ENCODE data around the gene POLR3C.

The POLR3C gene

DNA sequence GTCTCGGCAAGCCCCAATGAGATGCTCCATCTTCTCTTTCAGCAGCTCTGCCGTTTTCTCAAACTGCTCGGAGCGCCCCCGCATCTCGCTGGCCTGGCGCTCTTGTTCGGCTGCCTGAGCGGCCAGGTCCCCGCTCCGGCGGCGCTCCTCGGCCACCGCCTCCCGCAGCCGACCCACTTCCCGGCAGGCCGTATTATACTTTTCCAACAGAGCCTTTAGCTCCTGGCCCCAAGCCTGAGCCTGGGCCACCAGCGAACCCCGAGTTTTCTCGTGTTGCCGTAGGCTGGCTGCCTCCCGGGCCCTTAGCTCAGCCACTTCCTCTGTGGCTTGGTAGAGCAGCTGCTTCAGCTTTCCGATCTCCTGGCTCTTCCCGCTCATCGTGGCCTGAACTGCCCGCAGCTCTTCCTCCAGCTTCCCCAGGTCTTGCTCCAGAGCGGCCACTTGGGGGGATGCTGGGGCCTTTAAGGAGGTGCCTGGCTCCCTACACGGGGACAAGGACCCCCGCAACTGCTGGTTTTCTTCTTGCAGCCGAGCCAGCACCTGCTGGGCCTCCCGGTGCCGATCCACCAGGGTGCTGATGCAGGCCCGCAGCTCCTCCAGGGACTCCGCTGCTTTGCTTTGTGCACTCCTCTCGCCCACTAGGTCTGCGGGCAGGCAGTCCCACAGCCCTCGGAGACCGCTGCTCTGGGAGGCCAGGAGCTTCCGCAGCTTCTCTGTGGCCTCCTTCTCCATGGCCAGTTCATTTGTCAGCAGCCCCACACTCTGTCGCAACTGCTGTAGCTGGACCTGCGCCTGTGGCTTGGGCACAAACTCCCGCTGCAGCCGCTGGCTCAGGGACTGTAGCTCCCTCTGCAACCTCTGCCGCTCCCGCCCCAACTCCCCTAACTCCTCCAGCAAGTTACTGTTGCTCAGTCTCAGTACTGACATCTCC, 48.3 kb downstream of the POLR3C start:
- DNase-seq (ENCODE audit: low spot score): peak; percentile 75

DNA sequence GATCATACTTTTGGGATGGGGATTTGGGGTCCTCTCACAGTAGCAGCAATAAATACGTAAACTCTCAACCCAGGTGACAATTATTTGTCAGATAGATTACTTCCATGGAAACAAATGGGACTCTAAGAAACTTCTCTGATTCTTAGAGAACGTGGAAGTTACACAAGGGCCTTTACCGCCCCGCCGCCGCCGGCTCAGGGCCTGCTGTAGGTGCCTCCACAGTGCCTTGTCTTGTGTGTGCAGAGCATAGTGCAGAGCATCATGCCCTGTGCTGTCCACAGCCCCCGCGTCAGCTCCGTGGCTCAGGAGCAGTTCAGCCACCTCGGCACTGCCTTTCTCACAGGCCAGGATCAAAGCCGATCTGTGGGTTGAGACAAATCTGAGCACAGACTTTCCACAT, 50.6 kb downstream of the POLR3C start:
- no peak for DNase-seq (ENCODE audit: low spot score)

DNA sequence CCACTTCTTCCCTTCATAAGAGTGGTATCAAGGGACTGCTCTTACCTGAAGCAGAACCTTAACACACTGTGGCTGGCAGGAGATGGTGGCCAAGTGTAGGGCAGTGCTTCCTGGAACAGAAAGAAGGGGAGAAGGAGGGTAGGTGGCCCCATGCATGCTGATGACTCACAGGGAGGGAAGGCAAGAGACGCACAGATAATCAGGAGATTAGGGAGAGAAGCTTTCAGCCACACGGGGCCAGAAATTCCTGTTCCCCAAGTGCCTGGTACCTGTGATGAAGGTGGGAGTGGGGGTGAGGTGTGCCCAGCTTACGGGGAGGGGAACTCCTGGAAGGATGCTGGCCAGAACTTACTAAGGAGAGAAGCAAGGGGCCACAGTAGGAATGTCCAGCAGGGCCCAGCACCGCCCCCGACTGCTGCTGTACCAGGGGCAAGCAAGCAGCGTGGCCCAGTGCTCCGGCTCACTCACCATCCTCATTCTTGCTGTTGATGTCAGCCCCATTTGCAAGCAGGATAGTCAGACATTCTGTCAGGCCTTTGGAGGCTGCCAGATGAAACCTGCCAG, 54.0 kb downstream of the POLR3C start:
- DNase-seq (ENCODE audit: low spot score): no peak

DNA sequence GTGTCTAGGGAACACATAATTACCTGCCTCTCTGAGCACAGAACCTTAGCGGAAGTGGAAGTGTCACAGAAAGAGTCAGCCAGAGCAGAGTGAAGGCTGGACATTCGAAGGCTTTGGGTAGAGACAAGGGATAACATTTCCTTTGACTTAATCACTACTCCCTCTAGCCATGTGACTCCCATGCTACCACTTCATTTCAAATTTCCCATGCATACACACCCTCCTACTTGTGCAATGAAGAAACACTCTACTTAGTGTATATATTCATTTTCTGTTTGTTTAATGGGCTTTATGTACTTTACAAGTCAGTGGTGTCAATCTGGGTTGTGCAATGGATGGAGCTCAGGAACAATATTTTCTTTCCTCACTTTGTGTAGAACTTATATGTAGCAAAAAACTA, 54.7 kb downstream of the POLR3C start:
- DNase-seq (ENCODE audit: low spot score): no peak

DNA sequence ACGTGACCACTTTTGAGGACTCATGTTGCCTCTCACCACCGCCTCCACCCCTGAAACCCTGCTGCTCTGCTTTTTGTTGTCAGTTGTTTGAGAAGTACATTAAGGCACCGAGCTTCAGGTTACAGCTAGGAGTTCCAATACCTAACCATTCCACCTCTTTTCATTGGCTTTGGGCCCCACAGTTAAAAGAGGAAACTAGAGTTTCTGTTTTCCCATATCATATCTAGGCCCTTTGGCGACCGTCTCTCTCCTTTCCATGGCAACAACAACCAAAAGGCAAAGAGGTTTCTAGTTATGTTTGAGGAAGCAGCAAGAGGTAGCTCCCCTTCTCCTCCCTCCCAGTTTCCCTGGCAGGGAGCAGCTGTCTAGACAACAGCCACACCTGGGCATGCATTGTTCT, 55.8 kb downstream of the POLR3C start:
- DNase-seq (ENCODE audit: low spot score): no peak

DNA sequence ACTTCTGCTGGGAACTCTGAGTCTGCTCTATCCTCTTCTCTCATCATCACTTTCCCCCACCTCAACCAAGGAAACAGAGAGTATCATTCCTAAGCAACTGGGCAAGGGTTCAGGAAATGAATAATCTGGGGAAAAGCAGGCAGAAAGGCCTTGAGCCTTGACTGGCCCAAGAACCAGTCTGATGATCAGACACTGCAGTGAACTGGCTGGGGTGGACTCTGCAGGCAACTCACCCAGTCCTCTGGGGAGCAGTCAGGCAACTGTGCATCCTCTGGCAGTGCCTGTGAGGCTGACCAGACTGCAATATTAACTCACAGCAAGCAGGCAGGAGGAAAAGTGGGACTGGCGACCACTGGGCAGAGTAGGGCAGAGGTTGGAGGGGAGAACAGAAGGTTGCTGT, 60.7 kb downstream of the POLR3C start:
- no peak for DNase-seq (ENCODE audit: low spot score)

DNA sequence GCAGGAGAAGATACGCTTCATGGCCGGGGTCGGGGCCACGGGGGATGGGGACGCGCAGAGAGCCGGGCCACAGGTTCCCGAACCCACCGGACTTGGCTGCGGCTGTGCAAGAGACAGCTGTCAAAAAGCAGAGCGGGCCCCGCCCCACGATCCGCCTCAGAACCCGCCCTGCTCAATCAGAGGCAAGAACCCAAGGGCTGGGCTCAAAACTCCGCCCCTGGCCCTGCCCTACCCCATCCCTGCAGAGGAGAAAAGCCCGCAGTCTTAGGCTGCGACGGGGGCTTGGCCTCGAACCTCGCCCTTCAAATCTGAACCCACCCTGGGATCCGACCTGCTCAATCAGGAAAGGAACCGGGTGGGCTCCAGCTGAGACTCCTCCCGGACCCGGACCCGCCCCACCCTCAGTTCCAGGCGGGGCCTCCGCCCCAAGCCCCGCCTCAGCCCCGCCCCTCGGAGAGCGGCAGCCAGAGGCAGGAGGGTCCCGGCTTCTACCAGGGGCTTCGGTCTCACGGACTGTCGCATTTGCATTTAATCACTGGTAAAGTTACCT, 61.8 kb downstream of the POLR3C start, which contains the start of gene ANKRD35:
Gene ANKRD35 (minus strand): TSS at position 129 of the 550 bp plus-strand sequence. CDS start 108 bp downstream, at position 21.
- peak; percentile 92 for DNase-seq (ENCODE audit: low spot score)

DNA sequence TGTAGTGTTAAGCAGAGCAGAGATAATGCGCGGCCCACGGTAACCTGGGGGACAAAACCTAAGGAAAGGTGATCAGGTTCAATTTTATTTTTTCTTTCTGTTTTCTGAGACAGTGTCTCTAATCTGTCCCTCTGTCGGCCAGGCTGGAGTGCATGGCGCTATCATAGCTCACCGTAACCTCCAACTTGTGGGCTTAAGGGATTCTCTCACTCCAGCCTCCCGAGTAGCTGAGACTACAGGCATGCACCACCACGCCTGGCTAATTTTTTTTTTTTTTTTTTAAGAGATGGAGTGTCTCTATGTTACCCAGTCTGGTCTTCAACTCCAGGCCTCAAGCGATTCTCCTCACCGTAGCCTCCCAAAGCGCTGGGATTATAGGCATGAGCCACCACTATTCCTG, 62.4 kb downstream of the POLR3C start:
- DNase-seq (ENCODE audit: low spot score): no peak

DNA sequence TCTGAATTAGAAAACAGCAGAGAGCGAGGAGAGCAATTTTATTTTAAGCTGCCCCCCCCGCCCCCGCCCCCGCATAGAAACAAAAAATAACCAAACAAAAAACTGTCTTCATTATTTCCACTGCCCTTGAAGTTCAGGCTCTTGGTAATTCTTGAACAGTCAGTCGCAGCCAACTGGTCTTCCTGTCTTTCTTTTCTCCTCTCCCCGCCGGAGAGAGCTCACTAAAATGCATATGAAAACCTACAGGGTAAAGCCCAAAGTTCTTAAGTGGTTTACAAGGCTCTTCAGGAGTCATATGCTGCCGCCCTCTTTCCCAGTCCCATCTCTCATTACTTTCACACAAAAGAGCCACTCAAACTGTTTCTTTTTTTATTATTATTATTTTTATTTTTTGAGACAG, 62.8 kb downstream of the POLR3C start:
- DNase-seq (ENCODE audit: low spot score): no peak

DNA sequence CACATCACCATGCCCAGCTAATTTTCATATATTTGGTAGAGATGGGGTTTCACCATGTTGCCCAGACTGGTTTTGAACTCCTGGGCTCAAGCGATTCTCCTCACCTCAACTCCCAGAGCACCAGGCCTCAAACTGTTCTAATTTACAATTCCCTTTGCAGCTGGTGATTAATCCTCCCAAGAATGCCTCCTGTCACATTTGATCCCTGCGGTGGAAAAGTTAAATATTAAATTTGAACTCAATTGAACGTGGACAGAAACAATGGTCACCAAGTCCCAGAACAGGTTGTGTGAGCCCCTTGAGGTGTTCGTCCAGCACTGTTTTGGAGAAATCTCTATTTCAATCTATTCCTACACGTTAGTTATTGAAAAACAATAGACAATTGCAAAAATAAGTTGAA, 63.6 kb downstream of the POLR3C start:
- no peak for DNase-seq (ENCODE audit: low spot score)

DNA sequence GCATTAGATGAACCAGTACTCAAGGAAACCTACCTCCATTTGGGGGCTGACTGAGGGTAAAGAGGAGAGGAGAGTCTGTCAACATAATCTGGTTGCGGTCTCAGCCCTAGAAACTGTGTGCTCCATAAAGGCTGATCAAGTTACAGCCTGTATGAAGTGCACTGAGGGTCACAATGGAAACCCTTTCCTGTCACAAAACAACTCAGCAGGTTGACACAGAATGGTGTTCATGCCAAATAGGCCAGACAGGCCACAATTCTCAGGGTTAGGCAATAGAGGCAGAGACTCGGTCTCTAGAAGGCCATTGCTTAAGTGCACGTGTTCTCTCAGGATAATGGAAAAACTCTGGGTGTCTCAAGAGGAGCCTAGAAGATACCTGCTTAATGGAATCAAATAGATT, 65.7 kb downstream of the POLR3C start:
- no peak for DNase-seq (ENCODE audit: low spot score)

DNA sequence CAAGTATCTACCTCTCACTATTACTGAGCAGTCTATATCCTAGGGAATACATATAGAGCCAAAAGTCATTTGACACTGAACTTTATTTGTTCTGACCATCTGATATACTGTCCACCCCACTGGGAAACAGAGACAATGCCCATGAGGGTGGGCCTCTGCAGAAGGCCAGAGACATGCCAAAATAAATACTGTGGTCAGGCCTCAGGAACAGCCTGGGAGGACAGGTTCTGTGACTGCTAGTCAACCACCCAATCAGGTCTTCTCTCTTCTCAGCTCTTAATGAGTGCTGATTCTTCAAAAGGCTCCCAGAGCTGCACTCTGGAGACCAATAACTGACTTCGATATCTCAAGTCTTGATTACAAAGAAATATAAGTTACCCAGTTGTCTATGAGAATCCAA, 67.1 kb downstream of the POLR3C start:
- no peak for DNase-seq (ENCODE audit: low spot score)

DNA sequence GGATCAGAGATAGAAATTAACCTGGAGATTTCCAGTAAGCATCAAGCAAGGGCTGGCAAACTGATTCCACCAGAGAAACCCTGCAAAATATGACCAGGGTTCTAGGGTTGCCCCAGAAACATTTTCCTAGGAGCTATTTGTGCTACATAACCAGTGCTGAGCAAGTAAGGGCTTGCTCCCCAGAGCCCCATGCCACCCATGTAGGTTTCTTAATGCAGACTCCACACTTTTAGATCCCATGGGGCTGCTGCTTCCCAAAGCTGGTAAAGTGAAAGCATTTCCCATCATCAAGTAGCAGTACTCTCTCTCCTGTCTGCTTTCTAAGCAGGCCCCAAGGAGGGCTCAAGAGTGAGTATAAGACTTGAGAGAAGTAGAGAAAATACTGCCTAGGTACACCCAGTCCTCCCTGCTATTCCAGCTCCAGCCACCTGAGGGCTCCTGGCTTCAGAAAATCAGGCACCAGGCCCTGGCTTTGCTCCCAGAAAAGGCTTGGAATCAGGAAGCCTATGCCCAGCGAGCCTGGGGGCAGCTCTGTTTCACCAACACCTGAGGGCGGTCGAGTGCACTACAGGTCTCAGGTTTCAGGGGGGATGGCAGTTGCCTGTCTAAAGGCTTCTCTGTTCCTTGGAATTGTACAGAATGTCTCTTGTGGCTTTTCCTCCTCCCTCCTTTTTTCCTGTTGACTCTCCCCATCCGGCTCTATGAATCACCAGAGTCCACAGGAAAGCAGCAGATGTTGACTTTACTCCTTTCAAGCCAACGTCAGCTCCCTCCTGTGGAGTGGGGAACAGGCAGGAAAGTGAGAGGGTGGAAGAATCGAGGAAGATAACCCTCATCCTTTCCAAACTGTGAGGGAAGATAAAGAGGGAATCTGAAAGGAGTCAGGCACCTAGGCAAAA, 67.8 kb downstream of the POLR3C start:
- peak; percentile 95 for DNase-seq (ENCODE audit: low spot score)

DNA sequence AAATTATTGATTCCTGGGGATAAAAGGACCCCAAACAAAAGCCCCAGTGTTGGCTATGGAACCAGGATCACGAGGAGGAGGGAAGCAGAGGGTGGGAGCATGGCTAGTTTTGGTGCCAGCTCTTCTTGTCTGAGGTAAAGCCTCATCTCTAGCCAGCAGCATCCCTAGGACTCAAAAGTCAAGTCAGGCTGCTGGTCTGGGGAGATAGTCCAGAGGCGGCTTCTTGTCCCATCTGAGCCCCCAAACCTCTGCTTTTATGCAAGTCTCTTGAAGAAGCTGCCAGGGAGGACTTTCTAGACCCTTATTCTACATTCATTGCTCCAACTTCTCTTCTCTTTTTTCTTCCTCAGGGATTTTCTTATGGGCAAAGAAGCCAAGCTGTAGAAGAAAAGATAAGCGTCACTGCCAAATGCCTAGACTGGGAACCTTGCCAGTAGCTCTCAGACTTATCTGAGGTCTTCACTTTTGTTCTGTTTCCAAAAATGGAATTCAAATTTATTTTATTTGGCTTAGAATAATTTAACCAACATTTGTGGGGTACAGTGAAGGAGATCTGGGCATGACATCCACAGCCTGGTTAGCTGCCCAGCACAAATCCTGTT, 68.6 kb downstream of the POLR3C start:
- no peak for DNase-seq (ENCODE audit: low spot score)

DNA sequence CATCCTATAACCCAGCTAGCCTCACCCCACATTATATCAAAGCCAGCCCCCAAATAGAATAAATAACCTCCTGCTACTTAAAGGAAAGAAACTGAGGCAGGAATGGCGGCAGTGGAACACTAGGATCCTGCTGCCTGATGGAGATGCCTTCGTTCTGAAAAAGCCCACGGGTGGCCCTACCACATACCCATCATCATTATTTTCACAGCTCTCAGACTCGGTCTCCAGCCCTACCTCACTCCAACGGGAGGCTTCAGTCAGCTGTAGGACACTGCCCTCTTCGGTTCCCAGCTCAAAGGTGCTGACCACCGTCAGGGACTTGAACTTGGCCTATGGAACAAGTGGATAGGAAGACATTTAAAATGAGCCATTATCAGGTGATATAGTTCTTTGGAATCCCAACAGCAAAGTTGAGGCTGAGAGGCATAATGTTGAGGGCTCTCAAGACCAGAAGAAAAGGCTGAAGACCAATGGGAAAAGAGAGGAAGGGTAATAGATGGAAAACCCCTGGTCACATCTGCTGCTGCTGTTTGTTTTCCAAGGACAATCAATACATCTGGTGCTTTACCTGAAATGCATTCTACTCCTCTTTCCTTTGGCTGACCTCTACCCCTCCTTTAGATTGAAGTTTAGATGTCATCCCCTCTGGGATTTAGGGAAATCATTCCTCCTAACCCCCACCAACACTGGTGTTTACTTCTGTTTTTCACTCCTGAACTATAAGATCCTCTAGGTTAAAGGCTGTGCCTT, 69.5 kb downstream of the POLR3C start:
- DNase-seq (ENCODE audit: low spot score): no peak
